SK-N-MC (cell line): ENCODE results near the gene ARRDC3.

Experiments used
- EZH2 ChIP-seq: fragments of 200-600 bp; sonication (generic); IDR thresholded peaks from one replicate; pipeline ENCODE4 v1.6.1; 2017; ENCODE audit warnings: antibody characterized with exemption
- POLR2AphosphoS5 ChIP-seq: IDR thresholded peaks from 2 replicates; pipeline ENCODE4 v1.6.1; 2012; ENCODE audit warnings: mild to moderate bottlenecking, low read depth, low read length, borderline replicate concordance

GRCh38 chr5:91373006-91373405 is 10.1 kb downstream of the ARRDC3 start:
- no peak for TF ChIP-seq POLR2AphosphoS5
- no peak for TF ChIP-seq EZH2
